Brain microvascular endothelial cell (primary cell): ENCODE data around the gene SNPH.
A peak's percentile ranks its signal among the peaks of the same experiment; 100 is the strongest.

Source experiments
- DNase-seq: peaks from one replicate; pipeline ENCODE4 v3.0.0-alpha.2; 2020
- H3K27ac ChIP-seq: fragments of 250-450 bp; sonication (Bioruptor Pico); 2 replicates; pipeline ENCODE4 v1.5.1; 2020; ENCODE audit warnings: mild to moderate bottlenecking, moderate library complexity
- H3K27me3 ChIP-seq: fragments of 250-450 bp; sonication (Bioruptor Pico); replicated peaks from 2 replicates; pipeline ENCODE4 v1.5.1; 2020; ENCODE audit warnings: mild to moderate bottlenecking
- H3K36me3 ChIP-seq: fragments of 250-450 bp; sonication (Bioruptor Pico); replicated peaks from 2 replicates; pipeline ENCODE4 v1.5.1; 2020; ENCODE audit warnings: mild to moderate bottlenecking
- H3K4me3 ChIP-seq: 2 replicates; pipeline ENCODE4 v1.5.1; 2011; ENCODE audit warnings: low read depth, mild to moderate bottlenecking, control low read depth, low read length, moderate library complexity
- CTCF ChIP-seq: IDR thresholded peaks from 2 replicates; pipeline ENCODE4 v1.5.1; 2011; ENCODE audit warnings: low read depth, mild to moderate bottlenecking, moderate library complexity, low read length, control low read depth, inconsistent platforms; ENCODE audit errors: missing control alignments
- in situ Hi-C: cut with HindIII; loops from 2 replicates; pipeline ENCODE4 v1.10.0; 2017; ENCODE audit warnings: low sequenced_read_pairs, low pct_ligation_motif_present

Gene SNPH

GRCh38 chr20:1312308-1312707 is 46.2 kb downstream of the SNPH start:
- Histone ChIP-seq H3K4me3 (no peak overlapping the region), H3K27ac (no peak overlapping the region), H3K27me3 (no peaks in the 10 kb centered on the region), H3K36me3 (no peaks in the 10 kb centered on the region)
- in situ Hi-C loops, result loop anchor here (25.0 kb wide), 1 partner anchor 125 kb away; no protein-coding TSS in a partner anchor
- no peak for TF ChIP-seq CTCF
- DNase-seq, result no peak

DNA sequence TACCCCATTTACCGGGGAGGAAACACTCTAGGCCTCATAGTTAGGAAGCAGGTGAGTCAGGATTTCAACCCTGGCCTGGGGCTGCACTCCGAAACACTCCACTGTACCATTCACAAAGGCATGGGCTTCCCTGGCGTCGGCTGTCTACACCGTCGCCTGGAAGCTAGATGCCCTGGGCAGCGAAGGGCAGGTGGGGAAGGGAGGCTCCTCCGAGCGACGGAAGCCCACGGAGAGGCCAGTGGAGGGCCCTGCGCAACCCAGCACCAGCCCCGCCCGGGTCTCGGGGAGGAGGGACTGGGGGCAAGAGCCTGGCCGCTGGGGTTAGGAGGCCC is 46.8 kb downstream of the SNPH start:
- Histone ChIP-seq H3K4me3 (no peak overlapping the region), H3K36me3 (no peaks in the 10 kb centered on the region), H3K27ac (no peak overlapping the region), H3K27me3 (no peaks in the 10 kb centered on the region)
- no peak for DNase-seq
- TF ChIP-seq CTCF, result no peak
- in situ Hi-C loops, result loop anchor here (25.0 kb wide), 1 partner anchor 124 kb away; no protein-coding TSS in a partner anchor

GRCh38 chr20:1313236-1313964 is 47.3 kb downstream of the SNPH start:
- no peak overlapping the region for H3K27ac ChIP-seq
- no peaks in the 10 kb centered on the region for H3K36me3 ChIP-seq
- TF ChIP-seq CTCF, result peak; percentile 97

DNA sequence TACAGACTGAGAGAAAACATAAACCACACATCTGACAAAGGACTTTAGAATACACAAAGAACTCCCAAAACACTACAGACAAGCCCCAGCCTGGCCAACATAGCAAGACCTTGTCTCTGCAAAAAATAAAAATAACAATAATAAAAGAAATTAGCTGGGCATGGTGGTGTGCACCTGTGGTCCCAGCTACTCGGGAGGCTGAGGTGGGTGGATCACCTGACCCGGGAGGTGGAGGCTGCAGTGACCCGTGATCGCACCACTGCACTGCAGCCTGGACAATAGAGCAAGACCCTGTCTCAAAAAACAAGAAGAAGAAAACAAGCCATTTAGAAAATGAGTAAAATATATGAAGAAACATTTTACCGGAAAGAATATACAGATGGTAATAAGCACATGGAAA is 49.7 kb downstream of the SNPH start:
- no peak for DNase-seq
- in situ Hi-C loops, result loop anchor here (25.0 kb wide), 1 partner anchor 121 kb away; no protein-coding TSS in a partner anchor
- Histone ChIP-seq H3K4me3 (no peak overlapping the region), H3K27me3 (no peaks in the 10 kb centered on the region), H3K27ac (no peak overlapping the region), H3K36me3 (no peaks in the 10 kb centered on the region)
- no peak for TF ChIP-seq CTCF

More at GRCh38 chr20:1313236-1313964, 47.3 kb downstream of the SNPH start:
- Histone ChIP-seq H3K27me3 (no peaks in the 10 kb centered on the region), H3K4me3 (peak overlapping the region; percentile 37)
- peak; percentile 31 for DNase-seq
- in situ Hi-C loops, result loop anchor here (25.0 kb wide), 1 partner anchor 124 kb away; no protein-coding TSS in a partner anchor

DNA sequence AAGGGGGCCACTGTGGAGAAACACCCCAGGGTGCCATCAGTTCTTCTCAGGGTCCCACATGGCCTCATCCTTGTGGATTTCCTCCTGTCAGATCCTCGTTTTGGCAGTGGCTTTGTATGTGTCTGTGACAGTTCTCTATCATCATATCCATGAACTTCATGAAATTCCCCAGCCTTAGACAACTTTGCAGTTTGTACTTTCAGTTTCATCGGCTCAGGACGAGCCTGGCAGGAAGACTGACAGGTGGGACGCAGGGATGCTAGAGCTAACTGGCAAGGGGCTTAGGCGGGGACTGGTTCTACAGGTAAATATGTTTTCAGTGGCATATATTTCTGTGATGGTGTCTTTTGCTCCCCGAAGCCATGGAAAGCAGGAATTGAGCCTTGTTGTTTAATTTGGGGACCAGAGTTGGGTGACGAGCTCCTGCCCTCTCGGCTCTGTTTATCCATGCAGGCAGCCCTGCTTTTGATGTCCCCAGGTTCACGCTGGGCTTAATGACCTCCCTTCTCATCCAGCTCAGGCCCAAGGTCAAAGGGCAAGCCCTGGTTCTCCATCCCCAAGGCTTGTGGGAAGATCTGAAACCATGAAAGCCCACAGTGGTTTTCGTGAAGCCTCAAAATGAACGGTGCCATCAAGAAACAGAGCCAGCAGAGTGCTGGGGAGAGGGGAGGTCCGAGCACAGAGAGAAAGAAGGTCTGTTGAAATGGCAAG is 51.6 kb downstream of the SNPH start:
- H3K4me3 ChIP-seq, result peak overlapping the region; percentile 3
- DNase-seq, result no peak
- no peaks in the 10 kb centered on the region for H3K36me3 ChIP-seq
- H3K27ac ChIP-seq, result no peak overlapping the region
- H3K27me3 ChIP-seq, result no peaks in the 10 kb centered on the region
- in situ Hi-C loops, result loop anchor here (25.0 kb wide), 1 partner anchor 120 kb away; no protein-coding TSS in a partner anchor
- no peak for TF ChIP-seq CTCF
